Measurements from ENCODE around the gene CAPN5.

DNA sequence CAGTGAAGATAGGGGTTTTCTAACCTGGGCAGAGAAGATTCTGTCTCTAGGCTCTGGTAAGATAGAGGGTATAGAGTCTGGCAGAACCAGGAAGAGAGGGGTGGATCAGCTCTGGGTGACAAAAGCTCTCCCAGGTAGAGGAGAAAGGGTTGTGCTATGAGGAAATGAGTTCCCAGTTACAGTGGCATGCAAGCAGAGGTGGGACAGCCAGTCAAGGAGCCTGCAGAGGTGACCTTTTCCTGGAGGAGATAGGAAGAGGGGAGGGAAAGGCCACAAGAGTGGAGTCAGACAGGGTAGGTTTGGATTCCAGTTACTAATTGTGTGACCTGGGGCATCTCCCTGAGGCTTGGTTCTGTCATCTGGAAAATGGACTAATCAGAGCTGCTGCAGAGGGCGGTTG is 3.4 kb upstream of the CAPN5 start:
- TF ChIP-seq, protein P1, sequence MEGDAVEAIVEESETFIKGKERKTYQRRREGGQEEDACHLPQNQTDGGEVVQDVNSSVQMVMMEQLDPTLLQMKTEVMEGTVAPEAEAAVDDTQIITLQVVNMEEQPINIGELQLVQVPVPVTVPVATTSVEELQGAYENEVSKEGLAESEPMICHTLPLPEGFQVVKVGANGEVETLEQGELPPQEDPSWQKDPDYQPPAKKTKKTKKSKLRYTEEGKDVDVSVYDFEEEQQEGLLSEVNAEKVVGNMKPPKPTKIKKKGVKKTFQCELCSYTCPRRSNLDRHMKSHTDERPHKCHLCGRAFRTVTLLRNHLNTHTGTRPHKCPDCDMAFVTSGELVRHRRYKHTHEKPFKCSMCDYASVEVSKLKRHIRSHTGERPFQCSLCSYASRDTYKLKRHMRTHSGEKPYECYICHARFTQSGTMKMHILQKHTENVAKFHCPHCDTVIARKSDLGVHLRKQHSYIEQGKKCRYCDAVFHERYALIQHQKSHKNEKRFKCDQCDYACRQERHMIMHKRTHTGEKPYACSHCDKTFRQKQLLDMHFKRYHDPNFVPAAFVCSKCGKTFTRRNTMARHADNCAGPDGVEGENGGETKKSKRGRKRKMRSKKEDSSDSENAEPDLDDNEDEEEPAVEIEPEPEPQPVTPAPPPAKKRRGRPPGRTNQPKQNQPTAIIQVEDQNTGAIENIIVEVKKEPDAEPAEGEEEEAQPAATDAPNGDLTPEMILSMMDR (IDR thresholded peaks at IDR 0.05; ENCODE audit: poor library complexity), result no peak
- TF ChIP-seq EZH2 (IDR thresholded peaks at IDR 0.05; ENCODE audit: borderline replicate concordance) (no peak), EZH2phosphoT487 (IDR thresholded peaks at IDR 0.05; ENCODE audit: low read depth, severe bottlenecking, unreplicated experiment) (no peak)
